A549 (cell line): ENCODE measurements around the gene EMD. TPM values are rescaled to one million over a fixed set of nuclear protein-coding genes. Genes with fewer than 3 reads are reported as not detected.

Experiments used
- ATAC-seq, 2 experiments: fragments of 200-7000 bp in 1 of 2; fragments of >200 bp in 1 of 2; cut with Nextera tagmentation in 1 of 2; cut with Tn5 transposase in 1 of 2; 3 replicates each; pipeline versions ENCODE4 v1.8.0 to v1.9.1; 2018 to 2020; ENCODE audit warnings: mild to moderate bottlenecking in 1 of 2, moderate library complexity in 1 of 2
- CTCF ChIA-PET: fragments of 300-600 bp; sonication (Branson Sonifier 250); formaldehyde crosslinking; extraction: SDS; loops from one replicate; lab custom pipeline; 2021; ENCODE audit warnings: antibody characterized with exemption, inconsistent platforms; lab: Yijun Ruan, JAX
- POLR2A ChIA-PET: fragments of 350-600 bp; formaldehyde crosslinking; extraction: SDS; loops from one replicate; lab custom pipeline; 2021; ENCODE audit warnings: antibody characterized with exemption, inconsistent platforms; lab: Yijun Ruan, JAX
- DNase-seq, 2 experiments: peaks; one replicate each; pipeline versions ENCODE4 v3.0.0 to v3.0.0-alpha.2; 2011 to 2016; ENCODE audit warnings: low read depth in 1 of 2, low spot score in 1 of 2
- FAIRE-seq: peaks from 2 replicates; lab custom pipeline; 2011; peaks lifted over from hg19 to GRCh38; lab: Jason Lieb, UNC
- H3K27ac ChIP-seq, 2 experiments: fragments of >200 bp; sonication (Bioruptor Twin); formaldehyde crosslinking; 3 replicates each; pipeline ENCODE4 v1.5.1; 2016 to 2017
- H3K4me1 ChIP-seq: fragments of >200 bp; sonication (Bioruptor Twin); formaldehyde crosslinking; 3 replicates; pipeline ENCODE4 v1.6.1; 2016
- H3K4me2 ChIP-seq: fragments of >200 bp; sonication (Bioruptor Twin); formaldehyde crosslinking; 3 replicates; pipeline ENCODE4 v1.6.1; 2016
- H3K4me3 ChIP-seq: fragments of >200 bp; sonication (Bioruptor Twin); formaldehyde crosslinking; 3 replicates; pipeline ENCODE4 v1.5.1; 2016
- H3K9me3 ChIP-seq: fragments of >200 bp; sonication (Bioruptor Twin); formaldehyde crosslinking; 3 replicates; pipeline ENCODE4 v1.6.1; 2016
- FOSL2 ChIP-seq, 2 experiments: fragments of 450-650 bp in 1 of 2; fragments of >200 bp in 1 of 2; sonication (Bioruptor Twin) in 1 of 2; formaldehyde crosslinking; IDR thresholded peaks; 2 replicates each; pipeline versions ENCODE4 v1.5.0 to v1.6.1; 2016 to 2020; ENCODE audit warnings: mild to moderate bottlenecking in 1 of 2, moderate library complexity in 1 of 2
- FOXS1 ChIP-seq: fragments of 250-450 bp; sonication (Bioruptor Pico); IDR thresholded peaks from 2 replicates; pipeline ENCODE4 v1.5.0; 2020; ENCODE audit warnings: mild to moderate bottlenecking, moderate library complexity
- PHF8 ChIP-seq: fragments of 200-600 bp; sonication (generic); IDR thresholded peaks from 2 replicates; pipeline ENCODE4 v1.6.1; 2016; ENCODE audit warnings: low read depth, mild to moderate bottlenecking, antibody characterized with exemption, moderate library complexity, borderline replicate concordance
- POLR2A ChIP-seq: IDR thresholded peaks from 2 replicates; pipeline ENCODE4 v1.6.1; 2012; ENCODE audit warnings: mild to moderate bottlenecking, low read length
- RCOR1 ChIP-seq: fragments of 150-350 bp; IDR thresholded peaks from 2 replicates; pipeline ENCODE4 v1.6.1; 2014; ENCODE audit warnings: antibody characterized with exemption, low read length, low read depth
- RFX5 ChIP-seq: fragments of 450-650 bp; IDR thresholded peaks from 2 replicates; pipeline ENCODE4 v1.7.1; 2014; ENCODE audit warnings: antibody characterized with exemption, mild to moderate bottlenecking, moderate library complexity
- TP53 ChIP-seq: fragments of 250-450 bp; sonication (Bioruptor Pico); IDR thresholded peaks from 2 replicates; pipeline ENCODE4 v1.5.0; 2021; ENCODE audit warnings: mild to moderate bottlenecking, moderate library complexity
- WGBS: methylation state at CpG from one replicate; pipeline ENCODE4 v1.1.6; 2017; ENCODE audit errors: missing lambda C conversion rate; 5-methylcytosine and 5-hydroxymethylcytosine counted together
- polyA plus RNA-seq, 4 experiments: library from polyadenylated mRNA; depleted of rRNA in 3 of 4; stranded (reverse); fragments of >200 nt; fragmentation: RNase III in 1 of 4; extraction: RNeasy Plus Mini Kit Qiagen cat#74134 plus additional on column Dnase treatment in 1 of 4; gene quantifications; 2 replicates in 3 of 4; 3 replicates in 1 of 4; pipeline ENCODE4 v1.2.3, GENCODE V29; 2011 to 2017
- TF ChIP-seq, protein P1 (sequence below): fragments of 150-350 bp; IDR thresholded peaks from 2 replicates; pipeline ENCODE4 v1.6.1; 2014; ENCODE audit warnings: low read depth, mild to moderate bottlenecking, low read length
- TF ChIP-seq, protein P2 (sequence below): IDR thresholded peaks from 2 replicates; pipeline ENCODE4 v1.6.1; 2012
- TF ChIP-seq, protein P3 (sequence below): IDR thresholded peaks from 2 replicates; pipeline ENCODE4 v1.6.1; 2012
- TF ChIP-seq, protein P4 (sequence below): fragments of 450-650 bp; IDR thresholded peaks from 2 replicates; pipeline ENCODE4 v1.6.1; 2014; ENCODE audit warnings: antibody characterized with exemption

EMD gene
- polyA plus RNA-seq, 2 of the 4 experiments (the other 2 are of a cell fraction), result 34.6 to 126 TPM

DNA sequence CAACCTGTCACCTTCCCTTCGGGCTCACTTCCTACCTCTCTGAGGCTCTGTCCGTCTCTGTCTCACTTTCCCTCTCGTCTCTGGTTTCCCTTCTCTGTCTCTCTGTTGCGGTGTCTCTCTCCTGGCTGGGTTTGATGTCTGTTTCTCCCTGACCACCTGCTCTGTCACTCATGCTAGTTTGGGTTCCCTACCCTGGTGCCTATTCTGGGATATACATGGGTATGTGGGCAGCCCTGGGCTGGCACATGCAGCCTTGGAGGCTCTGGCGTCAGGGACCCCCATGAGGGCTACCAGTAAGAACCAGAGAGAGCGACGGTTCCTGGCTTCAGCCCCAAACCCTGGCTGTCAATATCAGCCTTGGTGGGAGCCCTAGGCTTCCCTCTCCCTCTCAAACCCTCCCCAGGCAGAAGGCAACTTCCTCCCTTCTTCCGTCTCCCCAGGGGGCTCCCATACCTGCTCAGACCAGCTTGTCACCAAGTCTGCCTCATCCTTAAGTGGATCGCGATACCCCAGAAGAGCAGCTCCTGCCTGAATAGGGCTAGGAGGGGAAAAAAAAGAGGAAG lies 29.6 kb downstream of the EMD start:
- CTCF ChIA-PET, result interaction anchor here (0.9 to 3.3 kb wide), 3 partner anchors 9 to 35 kb away, joined by 3 to 21 read pairs (median 14); partner anchors contain the start of genes FLNA and RPL10

DNA sequence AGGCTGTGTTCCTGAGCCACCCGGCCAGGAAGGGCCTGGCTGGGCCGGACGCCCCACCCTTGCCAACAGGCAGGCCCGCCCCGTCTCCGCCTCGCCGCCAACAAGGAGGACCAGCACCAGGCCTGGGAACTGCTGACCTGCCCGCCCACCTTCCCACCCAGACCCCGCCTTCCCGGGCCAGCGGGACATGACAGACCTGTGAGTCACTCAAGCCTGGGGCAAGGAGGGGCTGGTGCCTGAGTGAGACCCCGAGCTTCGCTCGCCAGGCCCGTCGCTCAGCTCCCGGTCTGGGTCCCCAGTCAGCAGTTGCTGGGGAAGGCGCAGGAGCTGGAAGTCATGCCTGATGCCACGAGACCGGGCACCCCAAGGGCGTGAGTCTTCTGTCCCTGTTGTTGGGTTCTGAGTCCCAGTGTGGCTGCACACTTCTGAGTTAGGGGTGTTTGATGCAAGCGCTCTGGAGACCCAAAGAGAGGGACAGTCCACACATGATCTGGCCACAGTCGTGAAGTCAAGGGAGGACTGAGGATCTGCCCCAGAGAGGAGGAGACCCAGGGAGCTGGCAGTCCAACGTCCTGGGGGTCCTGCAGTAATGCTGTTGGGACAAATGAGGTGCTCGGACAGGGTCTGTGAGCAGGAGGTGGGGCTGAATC lies 30.3 kb downstream of the EMD start, which contains the start of gene DNASE1L1:
Gene DNASE1L1, minus strand, starts transcription at position 33 of the 650 bp plus-strand sequence. CDS start 3,686 bp downstream, outside the sequence.
- Histone ChIP-seq H3K27ac (peak within 1 kb of the TSS; percentile 84 to 100), H3K4me2 (peak within 1 kb of the TSS; percentile 93), H3K4me1 (peaks cover 28% of the 10 kb centered on the region), H3K9me3 (no peaks in the 10 kb centered on the region), H3K4me3 (peak within 1 kb of the TSS; percentile 47)
- TF ChIP-seq, protein P1, sequence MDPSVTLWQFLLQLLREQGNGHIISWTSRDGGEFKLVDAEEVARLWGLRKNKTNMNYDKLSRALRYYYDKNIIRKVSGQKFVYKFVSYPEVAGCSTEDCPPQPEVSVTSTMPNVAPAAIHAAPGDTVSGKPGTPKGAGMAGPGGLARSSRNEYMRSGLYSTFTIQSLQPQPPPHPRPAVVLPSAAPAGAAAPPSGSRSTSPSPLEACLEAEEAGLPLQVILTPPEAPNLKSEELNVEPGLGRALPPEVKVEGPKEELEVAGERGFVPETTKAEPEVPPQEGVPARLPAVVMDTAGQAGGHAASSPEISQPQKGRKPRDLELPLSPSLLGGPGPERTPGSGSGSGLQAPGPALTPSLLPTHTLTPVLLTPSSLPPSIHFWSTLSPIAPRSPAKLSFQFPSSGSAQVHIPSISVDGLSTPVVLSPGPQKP, result no peak
- TF ChIP-seq RFX5 (peak; percentile 96), FOSL2 (IDR thresholded peaks at IDR 0.05) (no peak), FOSL2 (CRISPR knock-in tag; IDR thresholded peaks at IDR 0.05) (peak; percentile 86)
- TF ChIP-seq, protein P2, sequence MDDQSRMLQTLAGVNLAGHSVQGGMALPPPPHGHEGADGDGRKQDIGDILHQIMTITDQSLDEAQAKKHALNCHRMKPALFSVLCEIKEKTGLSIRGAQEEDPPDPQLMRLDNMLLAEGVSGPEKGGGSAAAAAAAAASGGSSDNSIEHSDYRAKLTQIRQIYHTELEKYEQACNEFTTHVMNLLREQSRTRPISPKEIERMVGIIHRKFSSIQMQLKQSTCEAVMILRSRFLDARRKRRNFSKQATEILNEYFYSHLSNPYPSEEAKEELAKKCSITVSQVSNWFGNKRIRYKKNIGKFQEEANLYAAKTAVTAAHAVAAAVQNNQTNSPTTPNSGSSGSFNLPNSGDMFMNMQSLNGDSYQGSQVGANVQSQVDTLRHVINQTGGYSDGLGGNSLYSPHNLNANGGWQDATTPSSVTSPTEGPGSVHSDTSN, result 0 out of 2 replicates have a peak, but pooled peaks have one; percentile 21
- TF ChIP-seq, protein P3, sequence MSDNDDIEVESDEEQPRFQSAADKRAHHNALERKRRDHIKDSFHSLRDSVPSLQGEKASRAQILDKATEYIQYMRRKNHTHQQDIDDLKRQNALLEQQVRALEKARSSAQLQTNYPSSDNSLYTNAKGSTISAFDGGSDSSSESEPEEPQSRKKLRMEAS, result peak; percentile 39; the same call in 1 of the 2 replicates
- FAIRE-seq, result peak; percentile 68
- DNase-seq, result peak; percentile 62 to 91
- CTCF ChIA-PET, result interaction anchor here (0.9 to 3.3 kb wide), 3 partner anchors 10 to 36 kb away, joined by 3 to 21 read pairs (median 14); partner anchors contain the start of genes FLNA and RPL10
- WGBS, result 9% methylated on average over 7 of the region's 26 CpGs
- ATAC-seq, result peak; percentile 85 to 90
- POLR2A ChIA-PET, result interaction anchor here (1.0 to 3.3 kb wide), 3 partner anchors 9 to 81 kb away, joined by 3 to 19 read pairs (median 6); partner anchors contain the start of gene RPL10

More for the DNA sequence above, 29.6 kb downstream of the EMD start:
- peak; percentile 1 to 6; a peak in 4 of 6 replicates for ATAC-seq
- WGBS, result 56% methylated on average over 6 of the region's 10 CpGs
- H3K4me2 ChIP-seq, result peak overlapping the region; percentile 93
- peak overlapping the region; percentile 47 for H3K4me3 ChIP-seq
- POLR2A ChIA-PET, result interaction anchor here (1.3 to 3.3 kb wide), 2 partner anchors 9 to 10 kb away, joined by 6 to 19 read pairs; partner anchors contain the start of gene RPL10
- FAIRE-seq, result no peak
- no peak for DNase-seq
- H3K27ac ChIP-seq, result peak overlapping the region; percentile 84 to 100
- no peaks in the 10 kb centered on the region for H3K9me3 ChIP-seq
- no peak for TF ChIP-seq TP53 (CRISPR knock-in tag)
- TF ChIP-seq PHF8, result peak; percentile 29; the same call in 1 of the 2 replicates
- H3K4me1 ChIP-seq, result peaks cover 28% of the 10 kb centered on the region

DNA sequence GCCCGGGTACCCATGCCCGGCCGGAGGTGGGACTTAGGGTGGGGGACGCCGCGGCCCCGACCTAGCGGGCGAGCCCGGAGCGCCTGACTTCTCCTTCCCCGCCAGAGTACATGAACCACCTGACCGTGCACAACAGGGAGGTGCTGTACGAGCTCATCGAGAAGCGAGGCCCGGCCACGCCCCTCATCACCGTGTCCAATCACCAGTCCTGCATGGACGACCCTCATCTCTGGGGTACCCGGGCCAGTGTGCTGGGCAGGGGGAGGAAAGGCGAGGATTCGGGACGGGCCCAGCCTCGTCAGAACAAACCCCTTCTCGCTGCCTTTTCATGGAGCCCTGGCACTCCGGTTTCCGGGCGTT lies 32.9 kb downstream of the EMD start:
- H3K27ac ChIP-seq, result peak overlapping the region; percentile 96 to 100
- ATAC-seq (peak; percentile 72 to 80), DNase-seq (peak; percentile 67 to 69), FAIRE-seq (peak; percentile 97)
- POLR2A ChIA-PET, result interaction anchor here (0.5 to 1.2 kb wide), 5 partner anchors 13 to 393 kb away, joined by 3 to 7 read pairs (median 3); partner anchors contain the start of genes ATP6AP1 and RPL10
- WGBS, result 20% methylated on average over 3 of the region's 29 CpGs
- H3K4me2 ChIP-seq, result peak overlapping the region; percentile 93
- CTCF ChIA-PET, result interaction anchor here (1.0 to 1.1 kb wide), 2 partner anchors 23 to 39 kb away, joined by 3 read pairs; no protein-coding TSS in a partner anchor
- peaks cover 28% of the 10 kb centered on the region for H3K4me1 ChIP-seq
- H3K9me3 ChIP-seq, result no peaks in the 10 kb centered on the region
- TF ChIP-seq, protein P4, sequence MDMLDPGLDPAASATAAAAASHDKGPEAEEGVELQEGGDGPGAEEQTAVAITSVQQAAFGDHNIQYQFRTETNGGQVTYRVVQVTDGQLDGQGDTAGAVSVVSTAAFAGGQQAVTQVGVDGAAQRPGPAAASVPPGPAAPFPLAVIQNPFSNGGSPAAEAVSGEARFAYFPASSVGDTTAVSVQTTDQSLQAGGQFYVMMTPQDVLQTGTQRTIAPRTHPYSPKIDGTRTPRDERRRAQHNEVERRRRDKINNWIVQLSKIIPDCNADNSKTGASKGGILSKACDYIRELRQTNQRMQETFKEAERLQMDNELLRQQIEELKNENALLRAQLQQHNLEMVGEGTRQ, result peak; percentile 55; the same call in 1 of the 2 replicates
- TF ChIP-seq FOXS1 (CRISPR knock-in tag) (no peak), RCOR1 (no peak), POLR2A (peak; percentile 53)
- peak overlapping the region; percentile 89 for H3K4me3 ChIP-seq
